CD4-positive, alpha-beta T cell (primary cell): Measurements from ENCODE around the gene FAM234A. TPM values are rescaled to one million over a fixed set of nuclear protein-coding genes. Genes with fewer than 3 reads are reported as not detected.

Experiments
- ATAC-seq: fragments of 200-7000 bp; cut with Tn5 transposase; one replicate; pipeline ENCODE4 v1.10.0; 2022; ENCODE audit warnings: mild to moderate bottlenecking; ENCODE audit not compliant: poor library complexity
- CTCF ChIA-PET: fragments of 350-600 bp; sonication (Branson Sonifier 250); formaldehyde crosslinking; loops from one replicate; lab custom pipeline; 2021; ENCODE audit warnings: antibody characterized with exemption, inconsistent platforms; lab: Charles Lee
- POLR2A ChIA-PET: fragments of 350-600 bp; sonication (Branson Sonifier 250); formaldehyde crosslinking; loops from one replicate; lab custom pipeline; 2021; ENCODE audit warnings: antibody characterized with exemption, inconsistent platforms; lab: Charles Lee
- DNase-seq, 14 experiments: peaks; one replicate each; pipeline ENCODE4 v3.0.0-alpha.2; 2013 to 2020; ENCODE audit warnings: mixed read lengths in 2 of 14
- H3K27ac ChIP-seq, 2 donors: one replicate each; pipeline versions ENCODE4 v1.5.1 to v1.7.0; 2013; ENCODE audit warnings: low read length in 2 of 2, low read depth in 1 of 2, mild to moderate bottlenecking in 1 of 2
- H3K27me3 ChIP-seq, 2 experiments: 1 replicate in 1 of 2; 2 replicates in 1 of 2; pipeline versions ENCODE4 v1.6.1 to v1.7.0; 2013; ENCODE audit warnings: low read length in 2 of 2, control low read depth in 1 of 2, mild to moderate bottlenecking in 1 of 2, moderate library complexity in 1 of 2; ENCODE audit not compliant: insufficient read depth in 2 of 2, control insufficient read depth in 1 of 2
- H3K36me3 ChIP-seq: one replicate; pipeline ENCODE4 v1.6.1; 2013; ENCODE audit warnings: low read length, control low read depth; ENCODE audit not compliant: insufficient read depth
- H3K4me1 ChIP-seq: one replicate; pipeline ENCODE4 v1.6.1; 2013; ENCODE audit warnings: low read length, control low read depth; ENCODE audit not compliant: insufficient read depth
- H3K4me3 ChIP-seq: one replicate; pipeline ENCODE4 v1.5.1; 2013; ENCODE audit warnings: mild to moderate bottlenecking, low read length, moderate library complexity
- H3K9me3 ChIP-seq, 2 experiments: 1 replicate in 1 of 2; 2 replicates in 1 of 2; pipeline versions ENCODE4 v1.6.1 to v1.7.0; 2013; ENCODE audit warnings: low read length in 2 of 2, mild to moderate bottlenecking in 2 of 2, control low read depth in 1 of 2, moderate library complexity in 1 of 2; ENCODE audit not compliant: control insufficient read depth in 1 of 2, insufficient read depth in 1 of 2
- H3K27ac Mint-ChIP-seq: one replicate; pipeline ENCODE4 v1.8.0; 2020; ENCODE audit warnings: mixed read lengths
- H3K27me3 Mint-ChIP-seq: one replicate; pipeline ENCODE4 v1.8.0; 2021; ENCODE audit warnings: mixed read lengths
- H3K36me3 Mint-ChIP-seq: one replicate; pipeline ENCODE4 v1.8.0; 2021; ENCODE audit warnings: low read depth, mixed read lengths
- H3K4me1 Mint-ChIP-seq: one replicate; pipeline ENCODE4 v1.8.0; 2021; ENCODE audit warnings: low read depth, mixed read lengths
- H3K4me3 Mint-ChIP-seq: one replicate; pipeline ENCODE4 v1.8.0; 2020; ENCODE audit warnings: mild to moderate bottlenecking, mixed read lengths
- H3K9me3 Mint-ChIP-seq: one replicate; pipeline ENCODE4 v1.8.0; 2020; ENCODE audit warnings: mixed read lengths
- intact Hi-C, 2 experiments: fragments of 100-400 bp; cut with DNase I in 1 of 2; cut with micrococcal nuclease in 1 of 2; formaldehyde crosslinking; loops; one replicate each; pipeline versions ENCODE4 v1.15.1 to v1.9.0; 2023 to 2025; cut with DNase I, micrococcal nuclease
- total RNA-seq, 174 experiments: library from RNA in 2 of 174; stranded (reverse) in 2 of 174; gene quantifications; one replicate each; pipeline ENCODE4 v1.2.3 and lab custom pipeline; 2021 to 2026
- TF ChIP-seq, protein P1 (sequence below): fragments of 200-600 bp; IDR thresholded peaks from one replicate; pipeline ENCODE4 v1.8.0; 2022; ENCODE audit warnings: antibody characterized with exemption, mild to moderate bottlenecking

FAM234A gene
- total RNA-seq, 2 experiments from 2014 or later = 15.6 to 17.0 TPM

- H3K4me1 ChIP-seq = peaks cover 6% of the 10 kb centered on the region
- TF ChIP-seq, protein P1, sequence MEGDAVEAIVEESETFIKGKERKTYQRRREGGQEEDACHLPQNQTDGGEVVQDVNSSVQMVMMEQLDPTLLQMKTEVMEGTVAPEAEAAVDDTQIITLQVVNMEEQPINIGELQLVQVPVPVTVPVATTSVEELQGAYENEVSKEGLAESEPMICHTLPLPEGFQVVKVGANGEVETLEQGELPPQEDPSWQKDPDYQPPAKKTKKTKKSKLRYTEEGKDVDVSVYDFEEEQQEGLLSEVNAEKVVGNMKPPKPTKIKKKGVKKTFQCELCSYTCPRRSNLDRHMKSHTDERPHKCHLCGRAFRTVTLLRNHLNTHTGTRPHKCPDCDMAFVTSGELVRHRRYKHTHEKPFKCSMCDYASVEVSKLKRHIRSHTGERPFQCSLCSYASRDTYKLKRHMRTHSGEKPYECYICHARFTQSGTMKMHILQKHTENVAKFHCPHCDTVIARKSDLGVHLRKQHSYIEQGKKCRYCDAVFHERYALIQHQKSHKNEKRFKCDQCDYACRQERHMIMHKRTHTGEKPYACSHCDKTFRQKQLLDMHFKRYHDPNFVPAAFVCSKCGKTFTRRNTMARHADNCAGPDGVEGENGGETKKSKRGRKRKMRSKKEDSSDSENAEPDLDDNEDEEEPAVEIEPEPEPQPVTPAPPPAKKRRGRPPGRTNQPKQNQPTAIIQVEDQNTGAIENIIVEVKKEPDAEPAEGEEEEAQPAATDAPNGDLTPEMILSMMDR = no peak
These were observed 38.3 kb downstream of the FAM234A start for GRCh38 chr16:272633-273546.

GRCh38 chr16:273547-274421 is 39.2 kb downstream of the FAM234A start:
- ChIA-PET POLR2A (no interaction called here), CTCF (no interaction called here)
- Histone ChIP-seq H3K27ac (no peak overlapping the region), H3K4me3 (no peak overlapping the region), H3K27me3 (peaks cover 12 to 14% of the 10 kb centered on the region in 2 experiments), H3K4me1 (peaks cover 11% of the 10 kb centered on the region), H3K36me3 (no peaks in the 10 kb centered on the region), H3K9me3 (peaks cover 0 to 3% of the 10 kb centered on the region in 2 experiments)
- no peaks in the 10 kb centered on the region for H3K36me3 Mint-ChIP-seq
- peaks cover 30% of the 10 kb centered on the region for H3K27me3 Mint-ChIP-seq
- no peaks in the 10 kb centered on the region for H3K9me3 Mint-ChIP-seq
- ATAC-seq = no peak
- no peak overlapping the region for H3K27ac Mint-ChIP-seq
- TF ChIP-seq, protein P1 = no peak
- DNase-seq = no peak
- intact Hi-C loops = no loop called here
- H3K4me3 Mint-ChIP-seq = no peak overlapping the region
- peaks cover 1% of the 10 kb centered on the region for H3K4me1 Mint-ChIP-seq

More at GRCh38 chr16:272633-273546, 38.3 kb downstream of the FAM234A start:
- H3K27ac Mint-ChIP-seq = no peak overlapping the region
- Histone ChIP-seq H3K27me3 (peaks cover 12 to 14% of the 10 kb centered on the region in 2 experiments), H3K36me3 (no peaks in the 10 kb centered on the region), H3K9me3 (peaks cover 0 to 3% of the 10 kb centered on the region in 2 experiments), H3K27ac (no peak overlapping the region), H3K4me3 (no peak overlapping the region)
- ChIA-PET CTCF (no interaction called here), POLR2A (no interaction called here)
- DNase-seq (no peak), ATAC-seq (no peak)
- H3K36me3 Mint-ChIP-seq = no peaks in the 10 kb centered on the region
- H3K4me1 Mint-ChIP-seq = no peaks in the 10 kb centered on the region
- H3K27me3 Mint-ChIP-seq = peaks cover 24% of the 10 kb centered on the region
- intact Hi-C loops = no loop called here
- no peak overlapping the region for H3K4me3 Mint-ChIP-seq
- no peaks in the 10 kb centered on the region for H3K9me3 Mint-ChIP-seq

GRCh38 chr16:275041-275641 is 40.5 kb downstream of the FAM234A start:
- Mint-ChIP-seq H3K27me3 (peaks cover 37% of the 10 kb centered on the region), H3K4me3 (peak overlapping the region; percentile 65)
- ATAC-seq = peak; percentile 58

More at GRCh38 chr16:275041-275641, 40.5 kb downstream of the FAM234A start:
- no peaks in the 10 kb centered on the region for H3K36me3 Mint-ChIP-seq
- Histone ChIP-seq H3K9me3 (peaks cover 0 to 3% of the 10 kb centered on the region in 2 experiments), H3K4me1 (peaks cover 24% of the 10 kb centered on the region), H3K27me3 (peaks cover 12 to 19% of the 10 kb centered on the region in 2 experiments), H3K4me3 (no peak overlapping the region), H3K36me3 (no peaks in the 10 kb centered on the region), H3K27ac (no peak overlapping the region)
- H3K27ac Mint-ChIP-seq = no peak overlapping the region
- peak in 3 of 14 experiments; percentile 14 to 34 (median 15) for DNase-seq
- H3K4me1 Mint-ChIP-seq = peaks cover 7% of the 10 kb centered on the region
- ChIA-PET POLR2A (no interaction called here), CTCF (no interaction called here)
- TF ChIP-seq, protein P1 = no peak
- no peaks in the 10 kb centered on the region for H3K9me3 Mint-ChIP-seq
- intact Hi-C loops = no loop called here
